Adipose tissue (tissue), 3 donors: Measurements from ENCODE around the gene HACD3. TPM values are rescaled to one million over a fixed set of nuclear protein-coding genes. Genes with fewer than 3 reads are reported as not detected.
"Not testable (repeated sequence)": the region's sequence is repeated elsewhere in the genome, so short reads cannot be mapped to it uniquely, and the experiment has no call there.

ENCODE experiments used
- H3K27ac ChIP-seq: one replicate; pipeline ENCODE4 v1.5.1; 2013; ENCODE audit warnings: low read depth, low read length
- WGBS, 3 donors: extraction: QIAGEN DNeasy Blood & Tissue Kit; methylation state at CpG; one replicate each; pipeline ENCODE4 v1.1.7; 2013; 5-methylcytosine and 5-hydroxymethylcytosine counted together
- polyA plus RNA-seq, 3 donors: library from polyadenylated mRNA; stranded (reverse); fragments of 200-250 nt; gene quantifications; one replicate each; pipeline ENCODE4 v1.2.3, GENCODE V29; 2013
- donor health status: healthy with polysubstance abuse.
- donor health status: Bipolar disorder and iron deficiency.
- donor health status: healthy.

The HACD3 gene
- polyA plus RNA-seq, 3 donors: 11.2 to 20.8 (median 14.6) TPM

GRCh38 chr15:65540314-65540713 lies 10.1 kb downstream of the HACD3 start:
- H3K27ac ChIP-seq: no peak overlapping the region
- WGBS, 3 donors: 82 to 100% (median 89%) methylated on average over 1 of the region's 1 CpG

- WGBS, 3 donors: 93 to 98% (median 95%) methylated on average over 3 of the region's 3 CpGs
- H3K27ac ChIP-seq: no peak overlapping the region
Measured at GRCh38 chr15:65541231-65541820, 11.1 kb downstream of the HACD3 start.

- H3K27ac ChIP-seq: no peak overlapping the region
Measured at GRCh38 chr15:65547841-65548240, 17.6 kb downstream of the HACD3 start.

- 94 to 100% (median 95%) methylated on average over 9 of the region's 9 CpGs for WGBS, 3 donors
- not testable (repeated sequence) for H3K27ac ChIP-seq
Measured at GRCh38 chr15:65549288-65549687, 19.0 kb downstream of the HACD3 start.

- no peak overlapping the region for H3K27ac ChIP-seq
- 23 to 82% (median 75%) methylated on average over 3 of the region's 3 CpGs for WGBS, 3 donors
Measured at GRCh38 chr15:65550681-65551098, 20.4 kb downstream of the HACD3 start.

GRCh38 chr15:65551183-65551582 lies 20.9 kb downstream of the HACD3 start:
- WGBS, 3 donors: 47 to 90% (median 80%) methylated on average over 2 of the region's 2 CpGs

GRCh38 chr15:65552851-65553250 lies 22.6 kb downstream of the HACD3 start:
- not testable (repeated sequence) for H3K27ac ChIP-seq
- WGBS, 3 donors: 94 to 99% (median 98%) methylated on average over 4 of the region's 6 CpGs

More at GRCh38 chr15:65551183-65551582, 20.9 kb downstream of the HACD3 start:
- no peak overlapping the region for H3K27ac ChIP-seq

GRCh38 chr15:65553691-65554090 lies 23.4 kb downstream of the HACD3 start:
- no peak overlapping the region for H3K27ac ChIP-seq
- WGBS, 3 donors: 96 to 99% (median 97%) methylated on average over 3 of the region's 3 CpGs

- WGBS, 3 donors: 95 to 96% (median 96%) methylated on average over 7 of the region's 7 CpGs
Measured at GRCh38 chr15:65556622-65557021, 26.4 kb downstream of the HACD3 start.

GRCh38 chr15:65558336-65558735 lies 28.1 kb downstream of the HACD3 start:
- 80 to 86% (median 80%) methylated on average over 5 of the region's 5 CpGs for WGBS, 3 donors
- H3K27ac ChIP-seq: no peak overlapping the region

More at GRCh38 chr15:65556622-65557021, 26.4 kb downstream of the HACD3 start:
- H3K27ac ChIP-seq: no peak overlapping the region

- 83 to 98% (median 95%) methylated on average over 6 of the region's 6 CpGs for WGBS, 3 donors
- no peak overlapping the region for H3K27ac ChIP-seq
Measured at GRCh38 chr15:65558997-65559760, 28.9 kb downstream of the HACD3 start.

GRCh38 chr15:65559941-65560340 lies 29.7 kb downstream of the HACD3 start:
- no peak overlapping the region for H3K27ac ChIP-seq

GRCh38 chr15:65561934-65562333 lies 31.7 kb downstream of the HACD3 start:
- 83 to 93% (median 92%) methylated on average over 6 of the region's 6 CpGs for WGBS, 3 donors
- no peak overlapping the region for H3K27ac ChIP-seq

- H3K27ac ChIP-seq: no peak overlapping the region
- WGBS, 3 donors: 57 to 91% (median 81%) methylated on average over 3 of the region's 3 CpGs
Measured at GRCh38 chr15:65569728-65570127, 39.5 kb downstream of the HACD3 start.

- WGBS, 3 donors: 90 to 97% (median 94%) methylated on average over 2 of the region's 2 CpGs
Measured at GRCh38 chr15:65571971-65572370, 41.7 kb downstream of the HACD3 start.

GRCh38 chr15:65576664-65577063 lies 46.4 kb downstream of the HACD3 start:
- WGBS, 3 donors: 97 to 100% (median 100%) methylated on average over 1 of the region's 1 CpG
- no peak overlapping the region for H3K27ac ChIP-seq

More at GRCh38 chr15:65571971-65572370, 41.7 kb downstream of the HACD3 start:
- H3K27ac ChIP-seq: no peak overlapping the region

- WGBS, 3 donors: 73 to 81% (median 75%) methylated on average over 6 of the region's 6 CpGs
Measured at GRCh38 chr15:65577129-65577996, 47.1 kb downstream of the HACD3 start.

GRCh38 chr15:65578904-65579728 lies 48.9 kb downstream of the HACD3 start:
- 70 to 79% (median 72%) methylated on average over 8 of the region's 8 CpGs for WGBS, 3 donors
- no peak overlapping the region for H3K27ac ChIP-seq

More at GRCh38 chr15:65577129-65577996, 47.1 kb downstream of the HACD3 start:
- no peak overlapping the region for H3K27ac ChIP-seq
